Astrocyte (in vitro differentiated cells and primary cell): ENCODE results near the gene DNAJC6. TPM values are rescaled to one million over a fixed set of nuclear protein-coding genes. Genes with fewer than 3 reads are reported as not detected.

Source experiments
- DNase-seq: peaks from one replicate; pipeline ENCODE4 v3.0.0-alpha.2; 2010; ENCODE audit warnings: low read depth
- FAIRE-seq: peaks from 2 replicates; lab custom pipeline; 2011; peaks lifted over from hg19 to GRCh38; lab: Jason Lieb, UNC
- H2AFZ ChIP-seq: 2 replicates; pipeline ENCODE4 v1.6.0; 2012; ENCODE audit warnings: low read depth, low read length, inconsistent platforms
- H3K27ac ChIP-seq: 2 replicates; pipeline ENCODE4 v1.5.1; 2011; ENCODE audit warnings: low read depth, low read length, inconsistent platforms
- H3K27me3 ChIP-seq: 2 replicates; pipeline ENCODE4 v1.6.0; 2011; ENCODE audit warnings: low read length, inconsistent platforms; ENCODE audit not compliant: insufficient read depth
- H3K36me3 ChIP-seq: 2 replicates; pipeline ENCODE4 v1.5.1; 2011; ENCODE audit warnings: low read length, inconsistent platforms; ENCODE audit not compliant: insufficient read depth
- H3K4me1 ChIP-seq: 2 replicates; pipeline ENCODE4 v1.5.1; 2011; ENCODE audit warnings: low read length, inconsistent platforms; ENCODE audit not compliant: insufficient read depth
- H3K4me2 ChIP-seq: 2 replicates; pipeline ENCODE4 v1.6.0; 2012; ENCODE audit warnings: low read length, inconsistent platforms
- H3K4me3 ChIP-seq: 2 replicates; pipeline ENCODE4 v1.5.1; 2011; ENCODE audit warnings: low read depth, mild to moderate bottlenecking, low read length, inconsistent platforms; ENCODE audit not compliant: insufficient read depth
- H3K79me2 ChIP-seq: 2 replicates; pipeline ENCODE4 v1.6.0; 2012; ENCODE audit warnings: mild to moderate bottlenecking, low read length, inconsistent platforms; ENCODE audit not compliant: insufficient read depth
- H3K9ac ChIP-seq: 2 replicates; pipeline ENCODE4 v1.6.0; 2012; ENCODE audit warnings: mild to moderate bottlenecking, low read length, inconsistent platforms
- H3K9me3 ChIP-seq: 2 replicates; pipeline ENCODE4 v1.5.1; 2012; ENCODE audit warnings: low read depth, mild to moderate bottlenecking, low read length, inconsistent platforms; ENCODE audit not compliant: insufficient read depth
- H4K20me1 ChIP-seq: 2 replicates; pipeline ENCODE4 v1.6.0; 2012; ENCODE audit warnings: low read length, inconsistent platforms; ENCODE audit not compliant: insufficient read depth
- H3K27ac Mint-ChIP-seq: one replicate; pipeline ENCODE4 v1.8.0; 2021; ENCODE audit warnings: mild to moderate bottlenecking, mixed read lengths; ENCODE audit not compliant: unreplicated experiment
- H3K27me3 Mint-ChIP-seq: one replicate; pipeline ENCODE4 v1.8.0; 2021; ENCODE audit warnings: low read depth, mixed read lengths; ENCODE audit not compliant: unreplicated experiment
- H3K36me3 Mint-ChIP-seq: one replicate; pipeline ENCODE4 v1.8.0; 2021; ENCODE audit warnings: low read depth, mixed read lengths; ENCODE audit not compliant: unreplicated experiment
- H3K4me1 Mint-ChIP-seq: one replicate; pipeline ENCODE4 v1.8.0; 2021; ENCODE audit warnings: low read depth, mixed read lengths; ENCODE audit not compliant: unreplicated experiment
- H3K4me3 Mint-ChIP-seq: one replicate; pipeline ENCODE4 v1.8.0; 2021; ENCODE audit warnings: mild to moderate bottlenecking, moderate library complexity, mixed read lengths; ENCODE audit not compliant: unreplicated experiment
- H3K9me3 Mint-ChIP-seq: one replicate; pipeline ENCODE4 v1.8.0; 2021; ENCODE audit warnings: mild to moderate bottlenecking, mixed read lengths; ENCODE audit not compliant: unreplicated experiment
- EZH2 ChIP-seq: IDR thresholded peaks from 2 replicates; pipeline ENCODE4 v1.6.1; 2012; ENCODE audit warnings: mild to moderate bottlenecking, low read length, inconsistent platforms; ENCODE audit not compliant: insufficient read depth
- total RNA-seq: library from RNA; stranded (reverse); gene quantifications from 2 replicates; pipeline ENCODE4 v1.2.1, GENCODE V29; 2021
- TF ChIP-seq, protein P1 (sequence below): IDR thresholded peaks from 2 replicates; pipeline ENCODE4 v1.5.1; 2011; ENCODE audit warnings: low read depth, mild to moderate bottlenecking, inconsistent platforms, low read length, moderate library complexity; ENCODE audit not compliant: insufficient read depth

The DNAJC6 gene
- total RNA-seq, 1 donor from 2014 or later, result 8.9 TPM

DNA sequence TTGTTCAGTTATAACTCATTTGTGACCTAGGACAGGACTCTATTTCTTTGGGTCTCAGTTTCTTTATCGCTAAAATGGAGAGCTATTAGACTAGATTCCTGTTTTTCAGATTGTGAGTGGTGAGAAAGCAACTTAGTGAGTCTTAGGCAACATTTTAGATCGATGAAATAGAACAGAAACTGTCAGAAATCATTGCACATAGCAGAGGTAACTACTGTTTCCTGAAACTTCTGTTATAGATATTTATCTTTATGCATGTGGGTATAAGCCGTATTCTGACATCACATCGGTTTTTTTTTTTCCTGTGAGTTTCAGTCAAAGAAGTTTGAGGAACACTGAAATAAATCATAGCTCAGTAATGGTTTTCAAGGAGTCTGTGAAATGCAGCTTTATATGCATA is 42.1 kb upstream of the DNAJC6 start:
- Histone ChIP-seq H3K9ac (no peak overlapping the region), H3K9me3 (no peaks in the 10 kb centered on the region), H3K27ac (no peak overlapping the region), H3K27me3 (no peaks in the 10 kb centered on the region), H3K4me1 (peaks cover 6% of the 10 kb centered on the region), H2AFZ (no peak overlapping the region), H3K36me3 (no peaks in the 10 kb centered on the region), H3K4me3 (no peak overlapping the region), H3K79me2 (no peaks in the 10 kb centered on the region), H3K4me2 (no peak overlapping the region), H4K20me1 (no peaks in the 10 kb centered on the region)
- TF ChIP-seq, protein P1, sequence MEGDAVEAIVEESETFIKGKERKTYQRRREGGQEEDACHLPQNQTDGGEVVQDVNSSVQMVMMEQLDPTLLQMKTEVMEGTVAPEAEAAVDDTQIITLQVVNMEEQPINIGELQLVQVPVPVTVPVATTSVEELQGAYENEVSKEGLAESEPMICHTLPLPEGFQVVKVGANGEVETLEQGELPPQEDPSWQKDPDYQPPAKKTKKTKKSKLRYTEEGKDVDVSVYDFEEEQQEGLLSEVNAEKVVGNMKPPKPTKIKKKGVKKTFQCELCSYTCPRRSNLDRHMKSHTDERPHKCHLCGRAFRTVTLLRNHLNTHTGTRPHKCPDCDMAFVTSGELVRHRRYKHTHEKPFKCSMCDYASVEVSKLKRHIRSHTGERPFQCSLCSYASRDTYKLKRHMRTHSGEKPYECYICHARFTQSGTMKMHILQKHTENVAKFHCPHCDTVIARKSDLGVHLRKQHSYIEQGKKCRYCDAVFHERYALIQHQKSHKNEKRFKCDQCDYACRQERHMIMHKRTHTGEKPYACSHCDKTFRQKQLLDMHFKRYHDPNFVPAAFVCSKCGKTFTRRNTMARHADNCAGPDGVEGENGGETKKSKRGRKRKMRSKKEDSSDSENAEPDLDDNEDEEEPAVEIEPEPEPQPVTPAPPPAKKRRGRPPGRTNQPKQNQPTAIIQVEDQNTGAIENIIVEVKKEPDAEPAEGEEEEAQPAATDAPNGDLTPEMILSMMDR, result no peak
- no peak for TF ChIP-seq EZH2
- peaks cover 5% of the 10 kb centered on the region for H3K4me1 Mint-ChIP-seq
- FAIRE-seq (no peak), DNase-seq (no peak)
- H3K36me3 Mint-ChIP-seq, result no peaks in the 10 kb centered on the region
- no peak overlapping the region for H3K27ac Mint-ChIP-seq
- no peaks in the 10 kb centered on the region for H3K27me3 Mint-ChIP-seq
- no peaks in the 10 kb centered on the region for H3K9me3 Mint-ChIP-seq
- no peak overlapping the region for H3K4me3 Mint-ChIP-seq

DNA sequence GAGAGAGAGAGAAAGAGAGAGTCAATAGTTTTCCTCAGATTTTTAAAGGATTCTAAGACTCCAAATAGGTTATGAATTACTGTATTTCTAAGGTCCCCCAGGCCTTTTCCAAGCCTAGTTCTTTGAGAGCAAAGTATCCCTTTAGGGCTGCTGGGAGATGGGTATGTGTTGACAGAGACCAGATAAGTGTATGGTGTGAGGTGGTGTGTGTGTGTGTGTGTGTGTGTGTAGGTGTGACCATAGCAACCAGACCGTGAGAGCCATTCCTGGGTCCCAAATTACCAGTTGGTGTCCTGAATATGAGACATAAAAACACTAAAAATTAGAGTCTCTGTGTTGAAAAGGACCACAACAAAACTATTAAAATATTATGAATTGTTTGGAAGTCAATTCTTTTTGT is 41.7 kb upstream of the DNAJC6 start:
- peaks cover 5% of the 10 kb centered on the region for H3K4me1 Mint-ChIP-seq
- H3K9me3 ChIP-seq, result no peaks in the 10 kb centered on the region
- H3K36me3 ChIP-seq, result no peaks in the 10 kb centered on the region
- no peak for FAIRE-seq
- H3K79me2 ChIP-seq, result no peaks in the 10 kb centered on the region
- no peak overlapping the region for H3K4me3 ChIP-seq
- H3K27me3 ChIP-seq, result no peaks in the 10 kb centered on the region
- H3K27ac ChIP-seq, result no peak overlapping the region
- no peak overlapping the region for H2AFZ ChIP-seq
- H3K4me2 ChIP-seq, result no peak overlapping the region
- peaks cover 6% of the 10 kb centered on the region for H3K4me1 ChIP-seq
- H3K9me3 Mint-ChIP-seq, result no peaks in the 10 kb centered on the region
- no peak overlapping the region for H3K27ac Mint-ChIP-seq
- H3K36me3 Mint-ChIP-seq, result no peaks in the 10 kb centered on the region
- H4K20me1 ChIP-seq, result no peaks in the 10 kb centered on the region
- no peak for TF ChIP-seq EZH2
- TF ChIP-seq, protein P1, result no peak
- no peak overlapping the region for H3K9ac ChIP-seq
- H3K4me3 Mint-ChIP-seq, result no peak overlapping the region
- DNase-seq, result no peak
- no peaks in the 10 kb centered on the region for H3K27me3 Mint-ChIP-seq

DNA sequence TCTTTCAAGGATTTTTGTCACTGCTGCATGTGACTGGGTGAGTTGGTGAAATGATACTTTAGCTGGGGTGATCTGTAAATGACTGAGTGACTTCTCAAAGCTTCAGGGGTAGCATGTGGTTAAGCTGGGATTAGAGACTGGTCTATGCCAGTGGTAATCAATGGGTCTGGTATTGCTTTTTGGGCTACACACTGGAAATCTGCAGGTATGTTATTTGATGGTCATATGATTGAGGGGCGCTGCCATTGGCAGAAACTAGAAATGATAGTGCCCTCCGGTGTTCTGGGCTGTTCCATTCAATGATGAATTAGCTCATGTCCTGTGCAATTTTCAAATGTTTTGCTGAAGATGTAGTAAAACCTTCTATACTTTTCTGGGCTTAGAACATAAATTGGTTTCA is 39.7 kb upstream of the DNAJC6 start:
- H4K20me1 ChIP-seq, result no peaks in the 10 kb centered on the region
- no peaks in the 10 kb centered on the region for H3K27me3 Mint-ChIP-seq
- no peaks in the 10 kb centered on the region for H3K36me3 ChIP-seq
- no peaks in the 10 kb centered on the region for H3K79me2 ChIP-seq
- H3K27ac ChIP-seq, result no peak overlapping the region
- no peak for FAIRE-seq
- H3K4me3 ChIP-seq, result no peak overlapping the region
- H3K4me3 Mint-ChIP-seq, result no peak overlapping the region
- TF ChIP-seq EZH2, result no peak
- TF ChIP-seq, protein P1, result no peak
- peaks cover 5% of the 10 kb centered on the region for H3K4me1 Mint-ChIP-seq
- H3K4me1 ChIP-seq, result peaks cover 5% of the 10 kb centered on the region
- H3K27ac Mint-ChIP-seq, result no peak overlapping the region
- H3K4me2 ChIP-seq, result no peak overlapping the region
- no peak for DNase-seq
- H3K9me3 Mint-ChIP-seq, result no peaks in the 10 kb centered on the region
- H3K9me3 ChIP-seq, result no peaks in the 10 kb centered on the region
- no peak overlapping the region for H3K9ac ChIP-seq
- H2AFZ ChIP-seq, result no peak overlapping the region
- H3K36me3 Mint-ChIP-seq, result no peaks in the 10 kb centered on the region
- H3K27me3 ChIP-seq, result no peaks in the 10 kb centered on the region
